Measurements from ENCODE around the gene CARS2.

DNA sequence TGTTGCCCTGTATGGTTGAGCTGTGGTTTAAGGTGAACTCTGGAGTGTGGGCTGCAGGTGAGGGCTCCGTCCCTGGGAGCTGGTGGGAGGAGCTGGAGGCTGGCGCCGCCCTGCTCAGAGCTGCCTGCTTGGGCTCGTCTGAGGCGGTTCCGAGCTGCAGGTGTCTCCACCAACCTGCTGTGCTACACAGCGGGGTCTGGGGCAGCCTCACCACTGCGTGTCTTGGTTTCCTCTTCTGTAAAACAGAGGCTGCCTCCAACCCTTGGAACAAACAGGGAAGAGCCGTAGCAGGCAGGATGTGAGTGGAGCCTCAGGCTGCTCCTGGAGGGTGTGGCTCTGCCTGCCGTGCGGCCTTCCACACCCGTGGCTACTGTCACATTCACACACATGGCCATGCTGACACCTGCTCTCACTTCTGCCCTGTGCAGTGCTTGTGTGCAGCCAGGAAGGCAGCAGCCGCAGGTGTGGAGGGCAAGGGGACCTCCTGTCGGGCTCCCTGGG, 69.2 kb downstream of the CARS2 start:
- TF ChIP-seq, protein P1, sequence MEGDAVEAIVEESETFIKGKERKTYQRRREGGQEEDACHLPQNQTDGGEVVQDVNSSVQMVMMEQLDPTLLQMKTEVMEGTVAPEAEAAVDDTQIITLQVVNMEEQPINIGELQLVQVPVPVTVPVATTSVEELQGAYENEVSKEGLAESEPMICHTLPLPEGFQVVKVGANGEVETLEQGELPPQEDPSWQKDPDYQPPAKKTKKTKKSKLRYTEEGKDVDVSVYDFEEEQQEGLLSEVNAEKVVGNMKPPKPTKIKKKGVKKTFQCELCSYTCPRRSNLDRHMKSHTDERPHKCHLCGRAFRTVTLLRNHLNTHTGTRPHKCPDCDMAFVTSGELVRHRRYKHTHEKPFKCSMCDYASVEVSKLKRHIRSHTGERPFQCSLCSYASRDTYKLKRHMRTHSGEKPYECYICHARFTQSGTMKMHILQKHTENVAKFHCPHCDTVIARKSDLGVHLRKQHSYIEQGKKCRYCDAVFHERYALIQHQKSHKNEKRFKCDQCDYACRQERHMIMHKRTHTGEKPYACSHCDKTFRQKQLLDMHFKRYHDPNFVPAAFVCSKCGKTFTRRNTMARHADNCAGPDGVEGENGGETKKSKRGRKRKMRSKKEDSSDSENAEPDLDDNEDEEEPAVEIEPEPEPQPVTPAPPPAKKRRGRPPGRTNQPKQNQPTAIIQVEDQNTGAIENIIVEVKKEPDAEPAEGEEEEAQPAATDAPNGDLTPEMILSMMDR (conservative IDR thresholded peaks at IDR 0.05; ENCODE audit: low read depth, low read length) = no peak
- TF ChIP-seq EZH2 (IDR thresholded peaks at IDR 0.05; ENCODE audit: low read length, unreplicated experiment) (no peak), EZH2phosphoT487 (IDR thresholded peaks at IDR 0.05; ENCODE audit: borderline replicate concordance, low read length) (no peak)
